ENCODE results near the gene KANSL1. TPM values are rescaled to one million over a fixed set of nuclear protein-coding genes. Genes with fewer than 3 reads are reported as not detected.
A peak's percentile ranks its signal among the peaks of the same experiment; 100 is the strongest.

KANSL1 gene
- total RNA-seq, 1 experiment from 2014 or later: 52.5 TPM

GRCh38 chr17:46030752-46031151 is 162.5 kb downstream of the KANSL1 start:
- Histone ChIP-seq H3K4me3 (no peak overlapping the region), H3K9me3 (ENCODE audit: insufficient read depth, low read depth) (no peaks in the 10 kb centered on the region), H3K4me2 (no peak overlapping the region), H4K20me1 (ENCODE audit: insufficient read depth) (peaks cover 22% of the 10 kb centered on the region), H3K9me2 (ENCODE audit: insufficient read depth) (no peaks in the 10 kb centered on the region), H2AFZ (no peak overlapping the region), H3K27me3 (ENCODE audit: insufficient read depth, low read depth) (no peaks in the 10 kb centered on the region), H3K27ac (no peak overlapping the region), H3K4me1 (replicated peaks; ENCODE audit: insufficient read depth) (no peaks in the 10 kb centered on the region), H3K79me2 (ENCODE audit: low read depth) (no peaks in the 10 kb centered on the region), H3F3A (ENCODE audit: insufficient read depth, low read depth) (peaks cover 13% of the 10 kb centered on the region; the same call in 1 of the 2 replicates), H3K36me3 (ENCODE audit: low read depth) (peaks cover 28% of the 10 kb centered on the region; the same call in 1 of the 2 replicates)
- TF ChIP-seq, protein P1, sequence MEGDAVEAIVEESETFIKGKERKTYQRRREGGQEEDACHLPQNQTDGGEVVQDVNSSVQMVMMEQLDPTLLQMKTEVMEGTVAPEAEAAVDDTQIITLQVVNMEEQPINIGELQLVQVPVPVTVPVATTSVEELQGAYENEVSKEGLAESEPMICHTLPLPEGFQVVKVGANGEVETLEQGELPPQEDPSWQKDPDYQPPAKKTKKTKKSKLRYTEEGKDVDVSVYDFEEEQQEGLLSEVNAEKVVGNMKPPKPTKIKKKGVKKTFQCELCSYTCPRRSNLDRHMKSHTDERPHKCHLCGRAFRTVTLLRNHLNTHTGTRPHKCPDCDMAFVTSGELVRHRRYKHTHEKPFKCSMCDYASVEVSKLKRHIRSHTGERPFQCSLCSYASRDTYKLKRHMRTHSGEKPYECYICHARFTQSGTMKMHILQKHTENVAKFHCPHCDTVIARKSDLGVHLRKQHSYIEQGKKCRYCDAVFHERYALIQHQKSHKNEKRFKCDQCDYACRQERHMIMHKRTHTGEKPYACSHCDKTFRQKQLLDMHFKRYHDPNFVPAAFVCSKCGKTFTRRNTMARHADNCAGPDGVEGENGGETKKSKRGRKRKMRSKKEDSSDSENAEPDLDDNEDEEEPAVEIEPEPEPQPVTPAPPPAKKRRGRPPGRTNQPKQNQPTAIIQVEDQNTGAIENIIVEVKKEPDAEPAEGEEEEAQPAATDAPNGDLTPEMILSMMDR (conservative IDR thresholded peaks at IDR 0.05): no peak
- no peak for TF ChIP-seq EZH2 (IDR thresholded peaks at IDR 0.05; ENCODE audit: low read depth)
- TSS peak; percentile 5 for BruUV-seq (replicated peaks)
- CTCF ChIA-PET: no interaction called here
- POLR2A ChIA-PET (ENCODE audit: unreplicated experiment): interaction anchor here (0.6 kb wide), 1 partner anchor 26 kb away, joined by 4 read pairs; no protein-coding TSS in a partner anchor
- peak in 1 of 2 experiments; percentile 29 for DNase-seq
- intact Hi-C loops (cut with micrococcal nuclease; ENCODE audit: unreplicated experiment): no loop called here

DNA sequence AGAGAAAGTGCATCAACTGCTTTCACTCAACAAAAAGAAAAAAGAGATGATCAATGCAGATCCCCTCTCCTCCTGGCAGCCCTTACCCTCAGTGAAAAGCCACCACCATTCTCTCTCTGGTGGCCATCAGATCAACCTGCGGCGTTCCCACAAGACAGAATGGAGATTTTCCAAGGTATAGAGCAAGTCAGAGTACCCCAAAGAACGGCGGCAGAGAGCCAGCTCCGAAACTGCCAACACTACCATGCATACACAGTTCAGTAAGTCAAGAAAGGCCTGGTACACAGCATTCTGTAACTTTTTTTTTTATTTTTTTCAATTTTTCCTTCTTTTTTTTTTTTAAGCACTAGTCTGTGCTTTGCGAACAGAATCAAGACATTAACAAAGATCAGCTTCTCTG is 163.6 kb downstream of the KANSL1 start:
- intact Hi-C loops (cut with micrococcal nuclease; ENCODE audit: unreplicated experiment): no loop called here
- DNase-seq: peak in 1 of 2 experiments; percentile 24
- Histone ChIP-seq H3K79me2 (ENCODE audit: low read depth) (no peaks in the 10 kb centered on the region), H3K4me3 (no peak overlapping the region), H3K36me3 (ENCODE audit: low read depth) (peaks cover 20% of the 10 kb centered on the region; the same call in 1 of the 2 replicates), H3K9me3 (ENCODE audit: insufficient read depth, low read depth) (no peaks in the 10 kb centered on the region), H3F3A (ENCODE audit: insufficient read depth, low read depth) (peaks cover 12% of the 10 kb centered on the region; the same call in 1 of the 2 replicates), H3K27me3 (ENCODE audit: insufficient read depth, low read depth) (no peaks in the 10 kb centered on the region), H3K4me1 (replicated peaks; ENCODE audit: insufficient read depth) (no peaks in the 10 kb centered on the region), H2AFZ (no peak overlapping the region), H3K9me2 (ENCODE audit: insufficient read depth) (no peaks in the 10 kb centered on the region), H3K27ac (no peak overlapping the region), H4K20me1 (ENCODE audit: insufficient read depth) (peaks cover 20% of the 10 kb centered on the region), H3K4me2 (no peak overlapping the region)
- ChIA-PET CTCF (interaction anchor here (0.7 kb wide), 1 partner anchor 183 kb away, joined by 7 read pairs; no protein-coding TSS in a partner anchor), POLR2A (ENCODE audit: unreplicated experiment) (no interaction called here)
- TF ChIP-seq, protein P1 (conservative IDR thresholded peaks at IDR 0.05): no peak
- no peak for TF ChIP-seq EZH2 (IDR thresholded peaks at IDR 0.05; ENCODE audit: low read depth)
- no TSS peak for BruUV-seq (replicated peaks)

- intact Hi-C loops (cut with micrococcal nuclease; ENCODE audit: unreplicated experiment): no loop called here
- Histone ChIP-seq H3F3A (ENCODE audit: insufficient read depth, low read depth) (peaks cover 12% of the 10 kb centered on the region; the same call in 1 of the 2 replicates), H3K9me3 (ENCODE audit: insufficient read depth, low read depth) (no peaks in the 10 kb centered on the region), H3K9me2 (ENCODE audit: insufficient read depth) (no peaks in the 10 kb centered on the region), H2AFZ (no peak overlapping the region), H3K4me2 (no peak overlapping the region), H4K20me1 (ENCODE audit: insufficient read depth) (peaks cover 16% of the 10 kb centered on the region), H3K27ac (no peak overlapping the region), H3K36me3 (ENCODE audit: low read depth) (peaks cover 16% of the 10 kb centered on the region; the same call in 1 of the 2 replicates), H3K4me3 (no peak overlapping the region), H3K4me1 (replicated peaks; ENCODE audit: insufficient read depth) (no peaks in the 10 kb centered on the region), H3K79me2 (ENCODE audit: low read depth) (no peaks in the 10 kb centered on the region), H3K27me3 (ENCODE audit: insufficient read depth, low read depth) (no peaks in the 10 kb centered on the region)
- TF ChIP-seq, protein P1 (conservative IDR thresholded peaks at IDR 0.05): no peak
- TF ChIP-seq EZH2 (IDR thresholded peaks at IDR 0.05; ENCODE audit: low read depth): no peak
- CTCF ChIA-PET: no interaction called here
- BruUV-seq (replicated peaks): no TSS peak
- DNase-seq: peak in 1 of 2 experiments; percentile 33
- POLR2A ChIA-PET (ENCODE audit: unreplicated experiment): no interaction called here
These were observed 164.2 kb downstream of the KANSL1 start for GRCh38 chr17:46028981-46029565.

Measured in PC-9 (cell line).